Embryonic facial prominence (tissue), 1 donor: ENCODE measurements around the gene NSG1.
"Not testable (repeated sequence)": the region's sequence is repeated elsewhere in the genome, so short reads cannot be mapped to it uniquely, and the experiment has no call there.

Experiments used
- DNase-seq: peaks from one replicate; pipeline ENCODE4 v3.0.0-alpha.2; 2016; ENCODE audit errors: extremely low spot score

The NSG1 gene

DNA sequence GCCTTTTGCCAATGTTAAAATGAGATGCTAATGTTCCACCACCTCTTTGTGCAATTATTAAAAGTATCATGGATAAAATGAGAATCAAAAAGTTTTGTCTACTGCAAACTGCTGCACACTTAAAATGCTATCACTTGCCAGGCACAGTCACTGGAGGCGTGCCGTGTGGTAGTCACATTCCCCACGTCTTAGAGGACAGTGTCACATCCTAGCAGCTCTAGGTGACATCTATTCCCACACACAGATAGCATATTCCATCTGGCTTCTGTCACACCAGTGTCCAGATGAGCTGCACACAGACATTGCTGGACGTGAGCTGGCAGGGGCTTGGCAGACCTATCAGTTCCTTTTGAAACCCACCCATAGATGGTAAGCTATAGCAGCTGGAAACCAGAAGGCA is 47.0 kb downstream of the NSG1 start:
- DNase-seq = no peak

DNA sequence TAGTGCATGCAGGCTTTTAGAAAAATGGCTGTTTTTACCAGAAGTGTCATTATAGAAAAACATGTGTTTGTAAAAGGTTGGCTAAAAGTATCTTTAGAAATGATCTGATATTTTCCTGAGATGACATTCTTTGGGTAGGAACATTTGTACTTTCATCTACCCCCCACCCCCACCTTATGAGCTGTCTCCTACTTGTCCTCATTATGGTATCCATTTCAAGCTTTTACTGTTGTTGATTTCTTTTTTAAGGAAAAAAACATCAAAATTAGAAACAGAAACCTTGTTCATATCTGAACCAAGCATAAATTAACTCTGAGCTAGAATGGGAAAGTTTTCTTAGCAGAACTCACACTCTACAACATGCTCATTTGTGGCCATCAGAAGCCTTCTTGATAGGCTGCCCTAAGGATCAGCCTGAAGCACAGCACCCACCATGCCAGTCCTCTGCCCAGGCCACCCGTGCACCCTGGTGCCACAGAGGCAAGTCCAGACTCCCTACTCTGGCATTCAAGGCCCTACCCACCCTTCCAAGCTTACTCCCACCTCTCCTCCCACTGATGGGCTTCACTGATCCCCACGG is 49.4 kb downstream of the NSG1 start:
- no peak for DNase-seq

DNA sequence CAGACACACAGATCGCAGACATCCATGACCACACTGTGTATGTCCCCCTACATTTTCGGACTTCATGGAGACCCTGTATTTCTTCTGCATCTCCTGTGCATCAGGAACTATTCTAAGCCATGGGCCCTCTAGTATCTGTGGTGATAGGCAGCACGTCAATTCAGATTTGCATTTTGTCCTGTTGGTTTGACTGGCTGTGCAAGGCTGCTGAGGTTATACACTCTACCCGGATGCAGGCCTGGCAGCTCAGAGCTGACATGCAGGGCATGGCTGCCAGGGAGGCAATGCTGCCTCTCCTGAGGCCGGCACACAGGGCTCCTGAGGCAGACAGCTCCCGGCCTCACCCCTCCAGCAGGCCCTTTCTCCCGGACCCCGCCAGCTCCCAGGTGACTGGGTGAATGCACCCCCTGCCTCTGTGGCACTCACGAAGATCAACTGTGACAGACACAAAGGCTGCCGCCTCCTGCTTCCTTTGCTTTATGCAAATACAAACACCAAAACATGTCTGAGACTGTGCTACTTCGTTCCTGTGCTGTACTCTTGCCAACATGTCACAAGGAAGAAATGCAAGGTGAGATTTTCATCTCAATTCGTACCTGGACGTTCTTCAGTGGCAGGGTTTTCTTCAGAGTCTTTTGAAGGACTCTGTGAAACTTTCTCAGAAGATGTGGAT is 51.0 kb downstream of the NSG1 start:
- no peak for DNase-seq

DNA sequence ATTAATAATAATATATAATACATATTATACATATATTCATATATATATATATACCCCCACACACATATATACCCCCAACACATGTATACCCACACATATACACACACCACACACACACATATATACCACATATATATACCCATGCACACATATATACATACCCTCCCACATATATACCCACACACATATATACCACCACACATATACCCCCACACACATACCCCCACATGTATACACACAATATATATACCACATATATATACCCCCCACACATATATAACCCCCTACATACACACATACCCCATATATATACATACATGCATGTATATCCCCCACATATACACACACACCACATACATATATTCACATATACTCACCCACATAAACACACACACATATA is 52.0 kb downstream of the NSG1 start:
- no peak for DNase-seq

DNA sequence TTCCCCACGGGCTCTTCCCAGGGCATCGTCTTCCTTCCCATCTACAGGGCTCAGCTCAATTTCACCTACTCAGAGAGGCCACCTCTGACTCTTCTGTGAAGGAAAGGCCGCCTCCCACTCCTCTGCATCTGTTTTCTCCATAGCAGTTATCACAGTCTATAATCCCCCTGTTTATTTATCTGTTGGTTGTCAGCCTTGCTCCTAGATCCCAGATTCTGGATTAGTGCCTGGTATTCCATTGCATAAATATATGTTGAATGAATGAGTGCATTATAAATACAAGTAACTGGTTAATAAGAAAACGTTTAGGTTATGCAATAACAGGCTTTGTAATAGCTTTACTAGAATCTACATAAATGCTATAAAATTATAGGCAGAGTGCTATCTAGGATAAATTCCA is 52.9 kb downstream of the NSG1 start:
- DNase-seq = no peak

DNA sequence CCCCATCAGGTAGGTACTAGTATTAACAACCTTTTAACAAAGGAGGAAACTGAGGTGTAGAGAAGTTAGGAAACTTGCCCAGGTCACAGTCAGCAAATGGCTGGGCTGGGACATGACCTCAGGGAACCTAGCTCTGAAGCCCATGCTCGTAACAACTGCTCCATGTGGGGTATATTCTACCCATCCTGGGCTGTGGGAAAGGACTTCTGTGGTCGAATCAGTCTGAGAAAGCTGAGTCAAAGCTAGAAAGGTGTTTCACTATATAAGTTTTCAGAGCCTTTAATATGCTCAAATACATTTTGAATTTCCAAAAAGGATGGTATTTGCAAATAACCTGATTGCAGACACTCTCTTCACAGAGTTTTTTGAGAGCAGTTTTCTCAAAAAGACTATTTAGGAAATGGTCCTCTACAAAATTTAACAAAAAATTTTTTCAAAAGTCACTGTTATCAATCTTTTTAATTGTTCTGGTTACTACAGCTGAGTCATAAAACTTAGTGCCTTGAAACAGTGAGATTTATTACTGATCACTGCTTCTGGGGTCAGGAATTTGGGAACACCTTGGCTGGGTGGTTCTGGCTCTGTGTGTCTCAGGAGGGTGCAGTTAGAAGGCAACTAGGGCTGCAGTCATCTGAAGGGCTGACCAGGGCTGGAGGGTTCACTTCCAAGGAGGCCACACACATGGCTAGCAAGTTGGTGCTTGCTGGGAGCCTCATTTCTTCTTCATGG is 53.6 kb downstream of the NSG1 start:
- DNase-seq = no peak

DNA sequence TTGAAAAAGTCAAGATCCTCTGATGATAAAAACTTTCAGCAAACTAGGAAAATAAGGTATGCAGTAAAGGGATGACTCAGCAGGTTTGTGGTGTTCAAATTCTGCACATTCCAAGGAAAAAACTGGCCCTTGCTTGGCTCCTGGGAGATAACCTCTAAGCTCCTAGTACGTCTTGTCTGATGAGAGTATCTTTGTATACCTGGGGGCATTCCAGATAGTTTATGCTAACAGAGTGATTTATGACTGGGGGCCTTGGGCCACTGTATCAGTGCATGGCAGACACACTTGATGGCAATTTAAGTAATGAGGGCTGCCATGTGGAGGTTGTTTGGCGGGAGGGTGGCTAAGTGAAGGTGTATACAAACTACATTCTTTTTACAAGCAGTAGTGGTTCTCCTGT is 56.9 kb downstream of the NSG1 start:
- DNase-seq = no peak

DNA sequence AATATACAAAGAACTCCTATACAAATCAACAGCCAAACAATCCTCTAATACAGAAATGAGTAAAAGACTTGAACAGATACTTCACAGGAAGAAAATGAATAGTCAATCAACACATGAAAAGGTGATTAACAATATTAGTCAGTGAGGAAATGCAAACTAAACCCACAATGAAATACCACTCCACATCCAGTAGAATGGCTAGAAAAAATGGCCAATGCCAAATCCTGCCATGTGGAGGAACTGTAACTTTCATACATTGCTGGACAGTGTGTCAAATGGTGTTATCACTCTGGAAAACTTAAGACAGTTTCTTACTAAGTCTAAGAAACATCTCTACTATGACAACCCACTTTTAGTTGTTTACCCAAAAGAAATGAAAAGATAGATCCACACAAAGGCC is 59.5 kb downstream of the NSG1 start:
- DNase-seq = no peak

DNA sequence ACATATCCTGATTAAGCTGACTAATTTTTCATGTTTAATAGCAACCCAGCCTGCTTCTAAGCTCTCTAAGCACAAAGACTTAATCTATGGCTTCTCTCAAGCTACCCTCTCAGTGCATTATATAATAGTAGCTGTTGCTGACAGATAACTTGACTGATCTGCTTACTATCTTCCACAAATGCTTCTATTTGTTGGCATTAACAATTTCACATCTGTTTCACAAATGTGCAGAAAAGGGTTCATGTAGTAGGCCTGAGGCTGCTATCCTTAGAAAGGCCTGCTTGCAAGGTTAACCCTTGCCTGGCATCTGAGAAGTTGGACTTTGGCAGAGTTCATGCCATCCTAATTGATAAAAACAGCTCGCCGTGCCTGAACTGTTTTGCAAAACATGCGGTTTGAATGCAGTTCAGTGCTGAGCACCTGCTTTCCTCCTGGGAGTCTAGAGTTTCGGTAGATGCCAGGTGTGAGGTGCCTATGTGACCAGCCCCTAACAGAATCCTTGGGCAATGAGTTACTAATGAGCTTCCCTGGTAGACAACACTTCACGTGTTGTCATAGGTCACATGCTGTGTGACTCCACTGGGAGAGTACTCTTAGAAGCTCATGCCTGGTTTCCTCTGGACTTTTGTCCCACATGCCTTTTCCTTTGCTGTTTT is 68.4 kb downstream of the NSG1 start:
- DNase-seq = no peak

DNA sequence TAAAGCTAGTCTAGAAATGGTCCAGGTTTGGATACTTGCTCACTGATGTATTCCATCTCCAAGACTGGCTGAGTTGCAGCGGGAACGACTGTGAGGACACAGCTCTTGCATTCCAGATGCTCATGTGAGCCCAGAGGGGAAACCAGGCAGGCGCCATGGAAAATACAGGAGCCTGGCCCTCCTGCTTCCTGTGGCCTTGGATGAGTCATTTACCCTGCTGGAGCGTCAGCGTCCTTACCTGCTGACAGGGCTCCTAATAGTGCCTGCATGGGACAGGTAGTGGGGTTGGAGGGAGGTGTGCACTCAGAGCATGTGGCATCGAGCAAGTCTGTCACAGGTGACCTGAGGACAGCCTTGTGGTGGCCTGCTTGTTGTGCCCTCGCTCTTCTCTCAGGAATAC is 69.4 kb downstream of the NSG1 start:
- no peak for DNase-seq

DNA sequence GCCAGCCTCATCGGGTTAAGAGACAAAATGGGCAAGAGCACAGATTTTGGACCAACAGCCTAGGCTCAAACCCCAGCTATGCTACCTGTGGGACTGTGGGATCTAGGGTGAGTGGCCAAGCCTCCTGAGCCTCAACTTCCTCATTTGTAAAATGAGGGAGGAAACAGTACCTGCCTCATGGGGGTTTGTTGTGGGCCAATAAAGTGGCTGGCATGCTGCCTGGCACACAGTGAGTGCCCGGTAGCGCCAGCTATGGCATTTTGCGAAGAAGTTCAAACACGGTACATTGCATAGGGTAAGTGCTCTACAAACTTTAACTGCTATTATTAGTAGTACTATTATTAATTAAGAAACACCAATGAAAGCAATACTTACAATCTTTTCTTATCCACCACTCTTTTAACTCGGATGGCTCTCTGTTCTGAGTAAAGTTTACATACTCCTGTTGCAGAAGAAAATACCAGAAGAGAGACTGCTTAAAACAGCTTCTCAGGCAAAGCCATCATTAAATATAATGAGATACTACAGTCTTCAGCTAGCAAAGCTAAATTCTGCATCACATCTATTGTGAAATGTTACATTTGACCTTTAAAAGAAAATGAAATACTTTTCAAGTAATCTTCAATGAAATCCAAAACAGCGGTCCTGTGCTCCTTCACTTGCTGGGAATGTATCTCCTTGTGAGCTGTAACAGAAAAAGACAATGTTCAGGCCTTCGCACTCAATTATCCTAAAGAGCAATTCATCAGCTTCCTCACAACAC is 70.1 kb downstream of the NSG1 start:
- no peak for DNase-seq

DNA sequence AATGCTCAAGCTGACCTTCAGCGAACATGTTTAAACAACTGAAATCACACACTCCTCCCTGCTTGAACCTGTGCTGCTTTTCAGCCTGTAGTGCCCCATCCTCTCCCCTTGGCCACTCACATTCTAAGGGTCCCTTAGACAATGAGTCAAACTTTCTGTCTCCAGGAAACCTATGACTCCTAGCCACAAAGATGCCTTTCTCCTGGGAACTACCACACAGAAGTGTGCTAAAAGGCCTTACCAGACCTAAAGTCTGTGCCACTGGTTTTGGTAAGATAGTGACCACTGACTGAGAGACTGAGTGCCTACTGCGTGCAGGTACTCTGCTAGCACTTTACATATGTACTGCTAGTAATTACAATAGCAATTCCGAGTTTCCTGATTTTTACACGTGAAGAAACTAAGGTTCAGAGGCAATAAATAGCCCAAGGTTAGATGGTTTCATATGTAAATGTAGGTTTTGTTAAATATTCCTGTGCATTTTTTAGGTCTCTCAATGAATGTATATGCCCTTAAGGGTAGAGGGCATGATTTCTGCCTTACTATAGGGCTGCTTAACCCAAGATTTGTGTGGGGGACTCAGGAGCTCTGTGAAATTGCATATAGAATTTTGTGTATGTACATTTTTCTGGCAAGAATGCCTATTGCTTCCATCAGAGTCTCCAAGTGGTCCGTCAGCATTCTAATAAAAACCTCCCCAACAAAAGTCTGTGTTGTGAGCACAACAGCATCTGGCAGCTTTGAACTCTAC is 71.1 kb downstream of the NSG1 start:
- DNase-seq = no peak

DNA sequence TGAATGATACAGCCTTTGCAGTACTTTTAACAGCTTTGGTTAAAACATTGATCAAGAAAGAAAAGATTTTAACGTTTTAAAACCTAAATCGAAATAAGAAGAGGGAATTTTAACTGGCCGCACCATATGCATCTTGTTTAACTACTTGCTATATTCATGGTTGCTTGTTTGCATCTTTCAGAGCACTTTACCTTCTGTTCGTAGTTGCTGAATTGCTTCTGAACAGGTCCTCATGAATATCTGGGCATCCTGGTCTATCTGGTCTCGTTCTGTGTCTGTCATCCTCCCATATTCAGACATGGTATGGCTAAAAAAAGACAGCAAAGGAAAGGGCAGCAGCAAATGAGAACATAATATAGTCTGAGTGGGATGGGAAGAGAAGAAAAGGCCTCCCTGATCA is 72.3 kb downstream of the NSG1 start:
- no peak for DNase-seq

DNA sequence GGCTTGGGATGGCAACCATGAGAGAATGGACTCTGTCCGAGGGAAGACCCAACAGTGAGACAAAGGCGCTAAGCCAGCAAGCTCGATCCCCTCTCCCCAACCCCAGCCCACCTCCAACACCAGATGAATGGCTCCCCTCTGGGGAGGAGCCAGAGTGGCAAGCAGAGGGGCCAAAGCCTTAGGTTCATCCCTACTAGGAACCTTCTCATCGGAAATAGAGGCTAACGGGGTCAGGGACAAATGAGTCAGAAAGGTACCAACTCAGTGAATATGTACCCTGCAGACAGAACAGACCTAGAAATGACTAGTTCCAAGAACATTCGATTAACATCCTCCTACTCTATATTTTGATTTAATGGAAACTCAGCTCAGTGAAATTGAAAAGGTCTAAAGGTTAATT is 73.9 kb downstream of the NSG1 start:
- no peak for DNase-seq

DNA sequence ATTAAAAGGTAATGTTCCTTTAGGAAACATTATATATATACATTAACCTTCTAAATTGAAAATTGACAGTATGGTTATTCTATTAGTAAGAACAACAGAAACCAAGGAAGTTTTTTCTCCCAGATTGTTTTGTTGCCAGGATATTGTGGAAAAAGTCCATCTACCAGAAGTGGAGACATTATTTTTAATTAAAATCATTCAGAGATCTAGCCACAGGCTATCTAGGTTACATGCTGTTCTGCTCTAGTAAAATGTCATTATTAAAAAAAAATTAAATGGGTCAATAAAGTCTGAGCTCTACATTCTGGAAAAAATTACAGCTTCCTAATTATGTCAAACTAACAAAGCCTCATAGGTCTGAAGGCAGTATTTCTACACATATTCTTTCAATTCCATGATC is 74.3 kb downstream of the NSG1 start:
- DNase-seq = no peak

DNA sequence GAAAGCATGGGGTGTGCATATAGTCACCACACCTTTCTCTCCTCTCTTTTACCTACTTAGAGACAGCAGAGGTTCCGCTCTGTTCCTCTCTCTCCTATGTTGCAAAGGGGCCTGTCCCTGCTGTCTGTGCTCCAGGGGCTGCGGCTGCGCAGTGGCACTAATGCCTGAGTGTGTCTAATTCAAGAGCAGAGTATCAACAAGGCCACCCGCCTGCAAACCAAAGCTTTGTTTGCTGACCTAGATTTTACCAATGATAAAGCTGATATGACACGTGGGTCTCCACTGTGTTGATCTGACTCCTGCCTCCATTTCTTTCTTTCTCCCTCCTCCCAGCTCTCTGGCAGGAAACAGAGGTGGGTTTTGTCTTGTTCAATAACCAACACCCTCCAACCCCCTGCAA is 74.9 kb downstream of the NSG1 start:
- no peak for DNase-seq

DNA sequence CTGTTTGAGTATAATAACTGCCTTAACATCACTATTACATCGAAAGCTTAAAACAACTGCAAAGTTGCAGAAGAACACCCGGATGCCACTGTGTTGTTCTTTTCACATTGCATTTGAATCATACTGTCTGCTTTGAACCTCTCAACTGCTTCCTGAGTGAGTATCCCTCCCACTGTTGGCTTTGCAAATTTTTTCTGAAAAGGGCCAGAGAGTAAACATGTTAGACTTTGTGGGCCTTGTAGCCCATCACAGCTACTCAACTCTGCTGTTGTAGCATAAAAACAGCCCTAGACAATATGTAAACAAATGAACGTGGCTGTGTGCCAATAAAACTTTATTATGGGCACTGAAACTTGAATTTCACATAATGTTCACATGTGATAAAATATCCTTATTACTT is 76.1 kb downstream of the NSG1 start:
- no peak for DNase-seq

DNA sequence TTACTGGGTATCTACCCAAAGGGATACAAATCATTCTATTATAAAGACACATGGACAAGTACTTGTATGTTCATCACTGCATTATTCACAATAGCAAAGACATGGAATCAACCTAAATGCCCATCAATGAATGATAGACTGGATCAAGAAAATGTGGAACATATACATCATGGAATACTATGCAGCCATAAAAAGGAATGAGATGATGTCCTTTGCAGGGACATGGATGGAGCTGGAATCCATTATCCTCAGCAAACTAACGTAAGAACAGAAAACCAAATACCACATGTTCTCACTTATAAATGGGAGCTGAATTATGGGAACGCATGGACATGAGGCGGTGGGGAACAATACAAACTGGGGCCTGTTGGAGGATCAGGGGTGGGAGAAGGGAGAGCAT is 78.3 kb downstream of the NSG1 start:
- DNase-seq = not testable (repeated sequence)
